ENCODE results near the gene FOXD1.

- TF ChIP-seq POLR2A (IDR thresholded peaks at IDR 0.05; ENCODE audit: extremely low read depth, insufficient read length) (no peak), CTCF (IDR thresholded peaks at IDR 0.05; ENCODE audit: low read depth, low read length) (no peak), MAX (IDR thresholded peaks at IDR 0.05; ENCODE audit: low read depth, low read length) (no peak), MYC (IDR thresholded peaks at IDR 0.05; ENCODE audit: low read depth, low read length) (no peak)
Observed at GRCh38 chr5:73484511-73484910, 35.9 kb upstream of the FOXD1 start.

Data from NB4 (cell line).